ENCODE data around the gene PI4KA. TPM values are rescaled to one million over a fixed set of nuclear protein-coding genes. Genes with fewer than 3 reads are reported as not detected.
"Not testable (repeated sequence)": the region's sequence is repeated elsewhere in the genome, so short reads cannot be mapped to it uniquely, and the experiment has no call there.

The PI4KA gene
- total and polyA plus RNA-seq, 9 donors: 21.1 to 48.1 (median 35.5) TPM

GRCh38 chr22:20777420-20778177 is 81.0 kb downstream of the PI4KA start:
- WGBS (ENCODE audit: insufficient coverage): 79% methylated on average over 6 of the region's 10 CpGs
- Histone ChIP-seq H3K27me3 (ENCODE audit: control insufficient read depth, insufficient read depth, low read length) (no peaks in the 10 kb centered on the region), H3K4me1 (ENCODE audit: control insufficient read depth, insufficient read depth, low read length) (no peaks in the 10 kb centered on the region), H3K9me3 (replicated peaks; ENCODE audit: control insufficient read depth, low read depth, low read length) (no peaks in the 10 kb centered on the region), H3K36me3 (ENCODE audit: control insufficient read depth, insufficient read depth, low read length) (peaks cover 12% of the 10 kb centered on the region), H3K27ac (ENCODE audit: low read length) (no peak overlapping the region), H3K4me3 (ENCODE audit: low read length) (no peak overlapping the region)
- no peak for DNase-seq

GRCh38 chr22:20776624-20777405 is 81.8 kb downstream of the PI4KA start:
- H3K4me1 ChIP-seq (ENCODE audit: control insufficient read depth, insufficient read depth, low read length): no peaks in the 10 kb centered on the region
- 82% methylated on average over 10 of the region's 17 CpGs for WGBS (ENCODE audit: insufficient coverage)
- no peak overlapping the region for H3K27ac ChIP-seq (ENCODE audit: low read length)
- no peak overlapping the region for H3K4me3 ChIP-seq (ENCODE audit: low read length)
- H3K36me3 ChIP-seq (ENCODE audit: control insufficient read depth, insufficient read depth, low read length): peaks cover 9% of the 10 kb centered on the region
- H3K27me3 ChIP-seq (ENCODE audit: control insufficient read depth, insufficient read depth, low read length): no peaks in the 10 kb centered on the region
- DNase-seq: no peak
- H3K9me3 ChIP-seq (replicated peaks; ENCODE audit: control insufficient read depth, low read depth, low read length): no peaks in the 10 kb centered on the region

GRCh38 chr22:20775342-20775895 is 83.2 kb downstream of the PI4KA start:
- no peaks in the 10 kb centered on the region for H3K27me3 ChIP-seq (ENCODE audit: control insufficient read depth, insufficient read depth, low read length)
- H3K4me1 ChIP-seq (ENCODE audit: control insufficient read depth, insufficient read depth, low read length): no peaks in the 10 kb centered on the region
- no peak overlapping the region for H3K4me3 ChIP-seq (ENCODE audit: low read length)
- whole genome bisulfite sequencing (ENCODE audit: insufficient coverage): 100% methylated on average over 1 of the region's 4 CpGs
- no peak for DNase-seq
- H3K9me3 ChIP-seq (replicated peaks; ENCODE audit: control insufficient read depth, low read depth, low read length): no peaks in the 10 kb centered on the region
- no peak overlapping the region for H3K27ac ChIP-seq (ENCODE audit: low read length)
- peaks cover 9% of the 10 kb centered on the region for H3K36me3 ChIP-seq (ENCODE audit: control insufficient read depth, insufficient read depth, low read length)

- Histone ChIP-seq H3K27ac (ENCODE audit: low read length) (no peak overlapping the region), H3K4me1 (ENCODE audit: control insufficient read depth, insufficient read depth, low read length) (no peaks in the 10 kb centered on the region), H3K36me3 (ENCODE audit: control insufficient read depth, insufficient read depth, low read length) (peaks cover 9% of the 10 kb centered on the region), H3K9me3 (replicated peaks; ENCODE audit: control insufficient read depth, low read depth, low read length) (no peaks in the 10 kb centered on the region), H3K27me3 (ENCODE audit: control insufficient read depth, insufficient read depth, low read length) (no peaks in the 10 kb centered on the region), H3K4me3 (ENCODE audit: low read length) (no peak overlapping the region)
- WGBS (ENCODE audit: insufficient coverage): no CpG with 5 or more reads among the region's 4 CpGs
- no peak for DNase-seq
Observed at GRCh38 chr22:20774882-20775281, 83.7 kb downstream of the PI4KA start.

- no peak within 1 kb of the TSS for H3K4me3 ChIP-seq (ENCODE audit: low read length)
- H3K9me3 ChIP-seq (replicated peaks; ENCODE audit: control insufficient read depth, low read depth, low read length): no peaks in the 10 kb centered on the region
- no peak within 1 kb of the TSS for H3K27ac ChIP-seq (ENCODE audit: low read length)
- WGBS (ENCODE audit: insufficient coverage): 93% methylated on average over 2 of the region's 4 CpGs
- H3K36me3 ChIP-seq (ENCODE audit: control insufficient read depth, insufficient read depth, low read length): peaks cover 9% of the 10 kb centered on the region
- no peaks in the 10 kb centered on the region for H3K27me3 ChIP-seq (ENCODE audit: control insufficient read depth, insufficient read depth, low read length)
- H3K4me1 ChIP-seq (ENCODE audit: control insufficient read depth, insufficient read depth, low read length): no peaks in the 10 kb centered on the region
- DNase-seq: no peak
Observed at GRCh38 chr22:20773793-20774212, 84.8 kb downstream of the PI4KA start, which contains the start of gene SERPIND1. SERPIND1 (plus strand) TSS chr22:20774113; CDS start chr22:20779313, 5,200 bp downstream.

- 90% methylated on average over 9 of the region's 9 CpGs for WGBS (ENCODE audit: insufficient coverage)
- no peaks in the 10 kb centered on the region for H3K4me1 ChIP-seq (ENCODE audit: control insufficient read depth, insufficient read depth, low read length)
- peaks cover 6% of the 10 kb centered on the region for H3K36me3 ChIP-seq (ENCODE audit: control insufficient read depth, insufficient read depth, low read length)
- H3K9me3 ChIP-seq (replicated peaks; ENCODE audit: control insufficient read depth, low read depth, low read length): no peaks in the 10 kb centered on the region
- no peak for DNase-seq
- H3K4me3 ChIP-seq (ENCODE audit: low read length): no peak overlapping the region
- H3K27ac ChIP-seq (ENCODE audit: low read length): no peak overlapping the region
- H3K27me3 ChIP-seq (ENCODE audit: control insufficient read depth, insufficient read depth, low read length): no peaks in the 10 kb centered on the region
Observed at GRCh38 chr22:20771918-20772625, 86.5 kb downstream of the PI4KA start.

- 87% methylated on average over 7 of the region's 9 CpGs for WGBS (ENCODE audit: insufficient coverage)
- H3K27ac ChIP-seq (ENCODE audit: low read length): not testable (repeated sequence)
Observed at GRCh38 chr22:20769496-20769826, 89.2 kb downstream of the PI4KA start.

GRCh38 chr22:20766530-20766929 is 92.1 kb downstream of the PI4KA start:
- H3K4me1 ChIP-seq (ENCODE audit: control insufficient read depth, insufficient read depth, low read length): peaks cover 2% of the 10 kb centered on the region
- no peaks in the 10 kb centered on the region for H3K9me3 ChIP-seq (replicated peaks; ENCODE audit: control insufficient read depth, low read depth, low read length)
- 86% methylated on average over 4 of the region's 7 CpGs for WGBS (ENCODE audit: insufficient coverage)
- H3K36me3 ChIP-seq (ENCODE audit: control insufficient read depth, insufficient read depth, low read length): peaks cover 36% of the 10 kb centered on the region
- H3K4me3 ChIP-seq (ENCODE audit: low read length): no peak overlapping the region
- no peak overlapping the region for H3K27ac ChIP-seq (ENCODE audit: low read length)
- no peak for DNase-seq
- no peaks in the 10 kb centered on the region for H3K27me3 ChIP-seq (ENCODE audit: control insufficient read depth, insufficient read depth, low read length)

More at GRCh38 chr22:20769496-20769826, 89.2 kb downstream of the PI4KA start:
- H3K36me3 ChIP-seq (ENCODE audit: control insufficient read depth, insufficient read depth, low read length): peaks cover 19% of the 10 kb centered on the region
- DNase-seq; H3K9me3 ChIP-seq (replicated peaks; ENCODE audit: control insufficient read depth, low read depth, low read length); H3K27me3 ChIP-seq (ENCODE audit: control insufficient read depth, insufficient read depth, low read length); H3K4me1 ChIP-seq (ENCODE audit: control insufficient read depth, insufficient read depth, low read length); H3K4me3 ChIP-seq (ENCODE audit: low read length): not testable (repeated sequence)

GRCh38 chr22:20765938-20766337 is 92.7 kb downstream of the PI4KA start:
- WGBS (ENCODE audit: insufficient coverage): 100% methylated on average over 1 of the region's 2 CpGs
- Histone ChIP-seq H3K27me3 (ENCODE audit: control insufficient read depth, insufficient read depth, low read length) (no peaks in the 10 kb centered on the region), H3K4me1 (ENCODE audit: control insufficient read depth, insufficient read depth, low read length) (peaks cover 2% of the 10 kb centered on the region), H3K27ac (ENCODE audit: low read length) (no peak overlapping the region), H3K9me3 (replicated peaks; ENCODE audit: control insufficient read depth, low read depth, low read length) (no peaks in the 10 kb centered on the region), H3K4me3 (ENCODE audit: low read length) (no peak overlapping the region), H3K36me3 (ENCODE audit: control insufficient read depth, insufficient read depth, low read length) (peaks cover 40% of the 10 kb centered on the region)
- DNase-seq: no peak

- H3K27ac ChIP-seq (ENCODE audit: low read length): no peak overlapping the region
- no peak for DNase-seq
- WGBS (ENCODE audit: insufficient coverage): 83% methylated on average over 10 of the region's 10 CpGs
- no peak overlapping the region for H3K4me3 ChIP-seq (ENCODE audit: low read length)
- H3K36me3 ChIP-seq (ENCODE audit: control insufficient read depth, insufficient read depth, low read length): peaks cover 46% of the 10 kb centered on the region
- no peaks in the 10 kb centered on the region for H3K9me3 ChIP-seq (replicated peaks; ENCODE audit: control insufficient read depth, low read depth, low read length)
- H3K27me3 ChIP-seq (ENCODE audit: control insufficient read depth, insufficient read depth, low read length): no peaks in the 10 kb centered on the region
- peaks cover 2% of the 10 kb centered on the region for H3K4me1 ChIP-seq (ENCODE audit: control insufficient read depth, insufficient read depth, low read length)
Observed at GRCh38 chr22:20764729-20765128, 93.9 kb downstream of the PI4KA start.
